Renal pelvis (tissue), 4 donors: ENCODE data around the gene MACF1. TPM values are rescaled to one million over a fixed set of nuclear protein-coding genes. Genes with fewer than 3 reads are reported as not detected.

ENCODE experiments used
- DNase-seq: peaks from one replicate; pipeline ENCODE4 v3.0.0-alpha.2; 2013
- polyA plus RNA-seq, 3 donors: library from polyadenylated mRNA; unstranded; fragments of 120-200 nt; gene quantifications; one replicate each; pipeline ENCODE4 v1.2.1, GENCODE V29; 2013; ENCODE audit not compliant: insufficient read length in 3 of 3

MACF1 gene
- polyA plus RNA-seq, 3 donors, result 227 to 318 (median 276) TPM

DNA sequence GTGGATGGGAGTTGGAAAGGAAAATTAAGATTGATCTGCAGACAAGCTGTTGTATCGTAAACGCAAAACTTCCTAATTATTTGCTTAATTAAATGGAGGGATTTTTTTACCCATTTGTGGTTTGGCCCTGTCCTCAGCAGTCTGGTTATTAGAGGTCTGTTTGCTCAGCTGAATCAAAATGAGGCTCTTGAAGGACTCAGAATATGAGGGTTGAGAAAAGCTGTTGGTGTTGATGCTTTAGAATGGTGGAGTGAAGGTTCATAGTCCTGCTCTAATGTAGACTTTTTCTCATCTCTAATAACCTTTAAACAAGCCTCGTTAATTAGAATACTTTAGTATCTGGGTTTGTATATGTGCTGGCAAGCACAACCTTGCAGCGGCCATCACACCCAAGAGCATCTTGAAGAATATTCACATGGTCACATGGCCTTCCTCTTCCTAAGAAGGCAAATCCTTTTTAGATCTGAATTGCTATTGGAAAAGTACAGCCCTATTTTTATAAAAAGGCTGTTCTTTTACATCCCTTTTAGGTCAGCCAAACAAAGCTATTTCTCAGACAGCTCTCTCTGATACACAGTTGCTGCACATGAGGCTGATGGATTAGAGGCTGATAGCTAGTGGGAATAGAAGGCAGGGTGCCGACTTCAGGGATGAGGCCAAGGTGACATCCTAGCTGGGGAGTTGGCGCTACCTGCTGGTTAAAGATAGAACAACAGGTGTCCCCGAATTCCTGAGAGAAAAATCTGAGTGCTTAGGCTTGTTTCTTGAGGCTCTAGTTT, 53.8 kb downstream of the MACF1 start:
- DNase-seq, result peak; percentile 60

DNA sequence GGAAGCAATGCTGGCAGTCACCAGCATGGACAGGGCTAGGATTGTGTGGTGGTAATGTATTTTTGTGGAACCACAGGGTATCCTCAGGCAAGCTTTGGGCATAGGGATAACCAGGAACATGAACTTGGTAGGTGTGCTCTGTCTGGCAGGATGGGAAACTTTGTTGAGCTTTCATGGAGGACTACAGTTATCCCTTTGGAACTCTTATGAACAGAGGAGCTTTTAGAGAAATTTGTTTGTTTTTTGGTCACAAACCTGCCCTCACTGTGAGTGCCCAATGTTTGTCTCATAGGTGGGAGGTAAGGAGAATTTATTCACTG, 54.4 kb downstream of the MACF1 start:
- no peak for DNase-seq

DNA sequence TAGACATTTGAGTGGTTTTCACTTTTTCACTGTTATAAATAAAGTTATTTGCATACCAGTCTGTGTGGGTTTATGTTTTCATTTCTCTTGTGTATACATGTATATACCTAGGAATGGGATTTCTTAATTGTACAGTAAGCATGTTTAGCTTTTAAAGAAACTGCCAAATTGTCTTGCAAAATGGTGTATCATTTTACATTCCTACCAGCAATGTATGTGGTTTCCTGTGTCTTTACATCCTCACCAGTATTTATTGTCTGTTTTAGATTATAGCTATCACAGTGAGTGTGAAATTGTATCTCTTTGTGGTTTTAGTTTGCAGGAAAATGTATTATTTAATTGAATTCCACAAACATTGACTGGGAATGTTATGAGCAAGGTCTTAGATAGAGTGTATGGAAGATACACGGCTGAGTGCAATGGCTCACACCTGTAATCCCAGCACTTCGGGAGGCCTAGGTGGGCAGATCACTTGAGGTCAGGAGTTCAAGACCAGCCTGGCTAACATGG, 57.3 kb downstream of the MACF1 start:
- DNase-seq, result no peak

DNA sequence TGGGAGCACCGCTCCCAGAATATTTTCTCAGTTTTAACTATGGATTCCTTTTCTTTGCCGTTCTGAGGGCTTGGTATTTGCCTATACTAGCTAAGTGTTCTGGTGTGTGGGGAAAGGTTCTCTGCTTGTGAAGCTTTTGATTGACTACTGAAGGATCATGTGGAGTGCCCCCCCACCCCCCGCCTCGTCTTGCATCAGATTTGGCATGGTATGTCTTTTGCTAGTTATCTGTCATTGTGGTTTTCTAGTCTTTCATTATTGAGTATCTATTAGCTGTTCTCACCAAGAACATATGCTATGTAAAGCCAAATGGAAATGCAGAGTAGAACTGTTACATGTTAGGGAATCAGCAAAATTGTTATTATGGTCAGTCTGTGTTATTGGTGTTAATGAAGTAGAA, 58.3 kb downstream of the MACF1 start:
- DNase-seq, result no peak

DNA sequence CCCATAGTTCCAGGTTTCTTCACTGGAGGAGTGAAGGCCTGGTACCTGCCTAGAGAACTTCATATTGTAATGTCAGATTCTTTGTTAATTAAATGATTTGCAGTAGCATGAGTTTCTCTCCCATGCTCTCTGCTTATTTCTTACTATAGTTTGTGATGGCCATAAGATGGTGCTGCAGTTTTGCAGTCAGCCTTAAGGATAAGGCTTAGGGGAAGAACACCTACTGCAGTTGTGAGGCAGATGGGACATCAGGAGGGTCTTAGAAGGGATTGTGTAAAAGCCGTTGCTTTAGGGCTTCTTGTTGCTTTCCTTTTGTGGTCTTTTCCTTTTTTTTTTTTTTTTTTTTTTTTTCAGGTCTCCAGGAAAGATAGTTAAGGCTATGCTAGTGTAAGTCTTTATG, 61.8 kb downstream of the MACF1 start:
- DNase-seq, result no peak

DNA sequence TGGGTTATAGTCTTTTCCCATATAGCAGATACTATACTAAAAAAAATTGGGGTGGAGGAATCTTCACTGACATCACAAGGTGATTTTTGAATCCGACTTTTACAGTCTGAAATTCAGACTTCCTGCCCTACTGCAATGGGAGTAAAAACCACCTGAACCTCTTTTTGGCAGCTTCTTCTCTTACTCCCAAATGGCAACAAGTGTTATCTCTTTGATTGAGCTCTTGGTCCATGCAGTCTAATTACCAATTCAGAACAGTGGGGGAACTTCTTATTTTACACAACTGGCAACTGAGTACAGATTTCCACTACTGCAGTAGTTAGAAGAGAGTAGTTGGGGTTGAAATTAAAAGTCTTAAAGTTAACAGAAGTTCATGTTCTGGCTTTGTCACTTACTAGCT, 62.3 kb downstream of the MACF1 start:
- DNase-seq, result no peak

DNA sequence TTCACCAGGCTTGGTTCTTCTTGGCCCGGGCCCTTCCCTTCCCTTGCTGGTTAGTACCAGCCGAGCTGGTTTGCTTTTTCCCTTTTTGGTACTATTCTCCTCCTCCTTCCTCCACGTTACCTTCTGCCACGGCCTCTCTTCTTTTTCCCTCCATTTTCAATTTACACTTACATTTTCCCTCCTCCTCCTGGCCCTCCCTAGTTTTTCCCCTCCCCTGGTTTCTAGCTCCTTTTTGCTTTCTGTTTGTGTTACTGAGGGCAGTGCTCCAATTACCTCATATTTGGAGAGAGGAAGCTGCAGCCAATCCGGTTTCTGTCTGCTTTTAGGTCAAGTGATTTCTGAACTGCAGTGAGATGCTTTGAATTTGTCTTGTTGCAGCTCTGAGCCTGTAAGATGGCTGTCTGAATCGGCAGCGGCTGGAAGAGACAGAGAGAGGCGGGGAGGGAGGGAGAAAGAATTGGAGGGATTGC, 63.7 kb downstream of the MACF1 start:
- DNase-seq, result peak; percentile 65

DNA sequence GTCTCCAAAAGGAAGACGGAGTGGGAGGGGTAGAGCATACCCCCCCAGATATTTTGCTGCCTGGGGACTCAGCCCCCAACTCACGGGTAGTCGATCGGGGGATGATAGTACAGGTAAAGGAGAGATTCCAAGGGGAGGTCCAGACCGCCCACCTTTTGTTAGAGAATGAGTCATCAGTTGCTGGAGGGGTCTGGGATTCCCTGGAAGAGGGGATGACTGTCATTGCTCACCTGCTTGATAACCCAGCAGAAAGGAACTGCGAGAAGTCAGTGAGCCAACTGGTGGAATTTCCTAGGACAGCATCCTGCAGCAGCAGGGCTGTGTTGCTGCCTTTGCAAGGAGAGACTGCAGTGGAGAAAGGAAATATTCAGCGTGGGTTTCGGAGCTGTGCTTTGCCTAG, 64.4 kb downstream of the MACF1 start:
- no peak for DNase-seq

DNA sequence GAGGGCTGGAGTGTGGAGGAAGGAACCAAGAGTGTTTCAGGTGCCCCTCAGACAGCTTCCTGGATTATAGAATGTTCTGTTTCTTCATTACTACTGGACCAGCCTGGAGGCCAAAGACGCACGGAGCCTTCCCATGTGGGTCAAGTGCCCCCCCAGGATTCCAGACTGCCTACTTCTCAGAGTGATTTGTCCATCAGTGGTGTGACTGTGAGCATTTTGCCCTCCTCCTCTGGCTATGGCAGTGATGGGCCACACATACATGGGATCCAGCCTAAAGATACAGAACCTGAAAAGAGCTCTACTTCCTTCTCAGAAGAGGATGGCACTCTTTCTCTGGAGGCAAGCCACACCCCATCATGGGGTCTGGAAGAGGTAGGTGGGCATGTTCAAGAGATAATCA, 64.9 kb downstream of the MACF1 start:
- no peak for DNase-seq

DNA sequence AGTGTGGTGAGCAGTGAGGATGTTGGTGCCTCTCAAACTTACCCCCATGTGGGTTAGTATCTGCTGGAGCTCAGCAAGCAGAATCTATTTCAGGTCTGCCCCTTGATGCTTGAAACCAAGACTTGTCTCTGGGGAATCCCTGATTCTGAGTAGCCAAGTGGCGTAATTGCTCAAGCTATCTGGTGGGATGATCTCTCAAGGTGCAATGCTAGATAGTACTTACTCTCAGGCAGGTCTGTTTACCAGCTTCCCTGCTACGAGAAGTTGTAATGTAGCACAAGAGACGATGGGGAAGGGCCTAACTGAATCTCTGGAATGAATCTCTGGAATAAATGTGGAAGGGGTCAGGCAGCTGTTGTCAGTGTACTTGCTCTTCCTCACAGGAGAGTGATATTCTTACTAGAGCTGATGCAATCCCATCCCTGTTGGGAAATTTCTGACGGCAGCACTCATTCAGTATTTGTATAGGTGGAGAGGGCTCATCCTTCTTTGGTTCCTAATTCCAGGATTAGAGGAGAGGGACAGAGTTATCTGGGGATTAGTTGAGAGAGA, 65.4 kb downstream of the MACF1 start:
- no peak for DNase-seq

DNA sequence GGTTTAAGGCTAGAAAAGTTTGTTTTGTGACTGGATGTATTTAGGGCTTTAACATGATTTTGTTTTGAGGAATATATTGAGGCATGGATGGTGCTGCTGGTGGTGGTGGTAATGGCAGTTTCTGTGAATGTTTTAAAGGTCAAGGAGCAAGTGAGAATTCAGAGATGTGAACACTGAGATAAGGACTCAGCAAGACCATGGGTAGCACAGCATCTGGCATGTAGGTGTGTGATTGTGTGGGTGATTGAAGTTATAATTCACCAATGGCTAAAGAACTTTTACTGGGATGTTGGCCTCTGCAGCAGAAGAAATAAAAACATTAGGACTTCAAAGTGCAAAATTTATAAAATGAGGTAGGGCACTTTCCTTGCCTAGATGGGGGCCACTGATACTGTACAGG, 65.9 kb downstream of the MACF1 start:
- no peak for DNase-seq

DNA sequence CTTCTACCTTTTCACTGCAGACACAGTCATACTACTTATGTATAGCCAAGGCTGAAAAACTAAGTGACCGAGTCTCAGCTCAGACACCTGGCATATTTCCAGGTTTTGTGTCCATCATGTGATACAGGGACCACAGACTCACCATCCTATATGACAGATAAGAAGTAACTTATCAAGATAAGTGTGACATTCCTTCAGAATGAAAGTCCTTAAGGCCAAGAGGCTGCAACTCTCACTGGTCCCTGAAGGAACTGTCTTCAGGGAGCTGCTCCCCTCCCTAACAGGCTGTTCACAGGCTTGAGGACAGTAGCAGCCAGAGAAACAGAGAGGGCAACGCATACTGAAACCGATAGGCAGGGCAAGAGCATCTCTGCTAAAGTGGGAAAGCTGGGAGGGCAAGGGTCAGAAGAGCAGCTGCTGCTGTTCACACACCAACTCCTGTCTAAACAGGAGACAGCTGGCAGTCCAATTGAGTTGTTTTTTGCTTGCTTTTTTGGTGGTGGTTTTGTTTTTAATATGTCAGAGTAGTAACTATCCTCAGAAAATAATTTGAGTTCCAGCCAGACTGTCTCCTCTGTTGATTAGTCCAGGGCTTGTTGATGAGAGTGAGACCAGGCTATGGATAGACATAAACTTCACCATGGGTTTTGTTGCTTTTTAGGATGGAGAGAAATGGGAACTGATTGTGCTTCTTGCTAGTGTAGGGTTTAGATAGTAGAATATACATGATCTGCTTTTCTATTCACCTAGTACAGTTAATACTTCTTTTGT, 67.7 kb downstream of the MACF1 start:
- peak; percentile 52 for DNase-seq

DNA sequence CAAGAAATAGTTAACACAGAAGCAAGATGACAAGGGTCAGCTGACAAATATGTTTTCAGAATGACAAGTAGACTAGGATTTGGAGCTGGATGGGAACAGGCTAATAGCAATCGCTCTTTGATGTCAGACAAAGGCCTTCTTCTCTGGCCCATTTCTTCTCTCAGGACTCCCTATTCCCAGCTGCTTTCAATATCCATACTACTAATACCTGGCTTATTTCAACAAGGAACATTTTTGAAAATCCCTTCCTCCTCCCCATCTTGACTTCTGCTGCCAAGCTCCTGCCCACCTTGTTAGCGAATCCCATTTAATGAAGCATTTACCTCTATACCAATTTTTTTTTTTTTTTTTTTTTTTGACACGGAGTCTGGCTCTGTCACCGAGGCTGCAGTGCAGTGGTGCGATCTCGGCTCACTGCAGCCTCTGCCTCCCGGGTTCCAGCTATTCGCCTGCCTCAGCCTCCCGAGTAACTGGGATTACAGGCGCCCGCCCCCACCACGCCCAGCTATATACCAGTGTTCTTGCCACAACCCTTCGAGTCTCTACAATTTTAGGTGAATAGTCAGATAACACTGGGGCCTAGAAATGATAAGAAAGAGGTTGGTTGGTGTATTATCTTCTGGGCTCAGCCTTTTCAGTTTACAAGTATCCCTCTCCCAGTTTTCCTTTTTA, 68.4 kb downstream of the MACF1 start:
- no peak for DNase-seq

DNA sequence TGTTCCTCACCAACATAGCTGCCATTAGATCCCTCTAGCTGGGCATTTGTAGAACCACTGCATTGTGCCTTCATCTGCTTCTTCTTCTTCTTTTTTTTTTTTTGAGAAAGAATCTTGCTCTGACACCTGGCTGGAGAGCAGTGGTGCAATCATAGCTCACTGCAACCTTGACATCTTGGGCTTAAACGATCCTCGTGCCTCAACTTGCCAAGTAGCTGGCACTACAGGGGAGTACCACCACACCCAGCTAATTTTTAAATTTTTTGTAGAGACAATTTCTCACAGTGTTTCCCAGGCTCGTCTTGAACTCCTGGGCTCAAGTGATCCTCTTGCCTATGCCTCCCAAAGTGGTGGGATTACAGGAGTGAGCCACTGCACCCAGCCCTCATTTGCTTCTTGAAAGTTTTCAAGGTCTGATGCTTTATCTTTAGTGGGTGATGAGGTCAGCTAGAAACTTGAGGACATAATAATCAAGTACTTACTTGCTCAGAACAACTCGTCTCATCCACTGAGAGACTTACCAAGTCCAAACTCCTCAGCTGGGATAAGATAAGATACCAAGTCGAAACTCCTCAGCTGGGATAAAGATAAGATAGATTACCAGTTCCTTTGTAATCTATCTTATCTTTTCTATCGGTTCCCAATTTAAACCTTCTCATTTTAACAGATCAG, 71.5 kb downstream of the MACF1 start:
- no peak for DNase-seq

DNA sequence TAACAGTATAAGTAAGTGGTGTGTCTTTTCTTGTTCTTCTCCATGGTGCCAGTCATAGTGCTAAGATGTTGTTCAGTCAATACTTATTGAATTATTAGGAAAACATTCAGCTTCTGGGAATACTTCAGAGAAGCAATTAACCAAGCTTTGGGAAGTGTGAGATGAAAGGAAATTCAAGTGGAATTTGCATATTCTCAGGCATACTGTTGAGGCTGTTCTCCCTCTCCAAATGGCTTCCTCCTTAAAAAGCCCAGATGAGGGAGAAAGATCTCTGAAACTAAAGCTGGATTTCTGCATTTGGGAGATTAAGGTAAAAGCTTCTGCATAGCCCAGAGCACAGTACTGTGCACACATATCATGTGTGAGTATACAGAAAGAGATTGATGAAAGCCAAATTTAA, 73.4 kb downstream of the MACF1 start:
- DNase-seq, result no peak

DNA sequence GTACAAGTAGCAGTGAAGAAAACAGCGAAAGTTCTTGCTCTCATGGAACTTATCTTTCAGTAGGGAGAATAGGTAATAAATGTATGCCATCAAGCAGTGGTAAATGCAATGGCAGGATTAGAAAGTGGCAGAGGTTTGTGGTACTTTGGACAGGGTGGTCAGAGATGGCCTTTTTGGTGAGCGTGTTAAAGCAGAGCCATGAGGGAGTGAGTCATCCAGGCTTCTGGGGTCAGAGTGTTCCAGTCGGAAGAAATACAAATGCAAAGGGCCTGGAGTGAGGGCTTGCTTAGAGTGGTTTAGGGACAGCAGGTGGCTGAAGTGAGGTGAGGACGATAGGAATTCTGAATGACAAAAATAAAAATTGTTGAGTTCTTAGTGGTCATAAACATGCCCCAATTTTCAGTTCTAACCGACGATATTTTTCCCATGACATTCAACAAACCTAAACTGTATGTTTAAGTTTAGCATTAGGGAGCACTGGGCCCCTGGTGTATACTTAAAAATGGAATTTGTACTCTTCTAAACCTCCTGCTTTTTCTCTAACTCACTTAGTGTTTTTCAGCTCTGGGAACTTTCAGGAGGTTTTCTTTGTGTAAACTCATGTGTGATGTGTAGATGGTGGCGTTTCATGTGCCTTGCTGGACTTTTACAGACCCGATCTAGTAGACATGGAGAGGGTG, 78.2 kb downstream of the MACF1 start:
- no peak for DNase-seq

DNA sequence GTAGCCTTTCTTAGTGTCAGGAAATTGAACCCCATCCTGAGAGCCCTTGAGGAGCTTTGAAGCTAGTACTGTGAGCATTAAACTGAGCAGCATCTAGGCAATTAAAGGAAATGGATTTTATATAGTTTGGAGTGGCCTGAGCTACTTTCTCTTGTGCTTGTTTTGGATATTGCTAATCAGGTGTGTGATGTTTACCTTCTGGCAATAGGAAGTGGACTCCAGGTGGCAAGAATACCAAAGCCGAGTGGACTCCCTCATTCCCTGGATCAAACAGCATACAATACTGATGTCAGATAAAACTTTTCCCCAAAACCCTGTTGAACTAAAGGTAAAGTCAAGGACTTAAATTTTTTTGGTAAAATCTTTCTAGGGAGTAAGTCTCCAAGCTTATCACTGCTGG, 79.4 kb downstream of the MACF1 start:
- no peak for DNase-seq

DNA sequence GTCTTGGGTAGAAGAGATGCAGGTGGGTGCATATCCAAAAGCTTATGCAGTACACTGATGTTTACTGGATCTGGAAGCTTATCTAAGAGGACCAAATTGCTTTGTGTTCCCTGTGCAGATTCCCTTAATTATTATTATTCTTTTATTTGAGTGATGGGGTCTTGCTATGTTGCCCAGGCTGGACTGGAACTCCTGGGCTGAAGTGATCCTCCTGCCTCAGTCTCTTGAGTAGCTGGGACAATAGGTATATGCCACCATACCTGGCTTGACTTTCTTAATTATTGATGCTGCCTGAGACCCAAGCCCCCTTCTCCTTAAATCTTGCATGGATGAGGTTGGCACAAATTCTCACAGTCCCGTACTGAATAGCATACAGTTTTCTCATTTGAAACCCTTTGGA, 83.0 kb downstream of the MACF1 start:
- DNase-seq, result no peak

DNA sequence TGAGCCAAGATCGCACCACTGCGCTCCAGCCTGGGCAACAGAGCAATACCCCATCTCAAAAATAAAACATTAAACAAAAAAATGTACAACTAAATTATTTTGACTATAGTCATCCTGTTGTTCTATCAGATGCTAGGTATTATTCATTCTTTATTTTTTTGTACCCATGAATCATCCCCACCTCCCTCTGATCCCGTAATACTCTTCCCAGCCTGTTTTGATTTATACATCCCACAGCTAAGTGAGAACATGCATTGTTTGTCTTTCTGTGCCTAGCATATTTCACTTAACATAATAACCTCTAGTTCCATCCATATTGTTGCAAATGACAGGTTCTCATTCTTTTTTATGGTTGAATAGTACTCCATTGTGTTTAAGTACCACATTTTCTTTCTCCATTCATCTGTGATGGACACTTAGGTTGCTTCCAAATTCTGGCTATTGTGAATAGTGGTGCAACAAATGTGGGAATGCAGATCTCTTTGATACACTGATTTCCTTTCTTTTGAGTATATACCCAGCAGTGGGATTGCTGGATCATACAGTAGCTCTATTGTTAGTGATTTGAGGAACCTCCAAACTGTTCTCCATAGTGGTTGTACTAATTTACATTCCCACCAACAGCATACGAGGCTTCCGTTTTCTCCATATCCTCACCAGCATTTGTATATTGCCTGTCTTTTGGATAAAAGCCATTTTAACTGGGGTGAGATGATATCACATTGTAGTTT, 84.4 kb downstream of the MACF1 start:
- no peak for DNase-seq

DNA sequence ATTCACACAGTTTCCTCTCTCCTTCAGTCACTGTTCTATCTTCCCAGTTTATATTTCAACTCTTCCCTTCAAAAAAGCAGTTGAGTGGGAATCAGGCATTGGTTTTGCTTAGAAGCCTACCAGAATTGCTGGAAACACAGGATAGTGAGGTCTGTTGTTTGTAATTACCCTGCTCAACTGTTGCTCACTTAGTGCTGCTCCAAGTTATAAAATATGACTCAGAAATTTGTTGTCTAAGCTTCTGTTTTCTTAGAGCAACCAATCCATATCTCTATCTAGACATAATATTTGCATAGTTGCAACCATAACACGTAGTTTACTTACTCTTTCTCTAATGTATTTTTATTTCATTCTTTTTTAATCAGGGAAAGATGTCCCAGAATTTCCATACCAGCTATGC, 87.9 kb downstream of the MACF1 start:
- DNase-seq, result no peak
